ENCODE measurements around the gene ADAMTS8.

ADAMTS8 gene

DNA sequence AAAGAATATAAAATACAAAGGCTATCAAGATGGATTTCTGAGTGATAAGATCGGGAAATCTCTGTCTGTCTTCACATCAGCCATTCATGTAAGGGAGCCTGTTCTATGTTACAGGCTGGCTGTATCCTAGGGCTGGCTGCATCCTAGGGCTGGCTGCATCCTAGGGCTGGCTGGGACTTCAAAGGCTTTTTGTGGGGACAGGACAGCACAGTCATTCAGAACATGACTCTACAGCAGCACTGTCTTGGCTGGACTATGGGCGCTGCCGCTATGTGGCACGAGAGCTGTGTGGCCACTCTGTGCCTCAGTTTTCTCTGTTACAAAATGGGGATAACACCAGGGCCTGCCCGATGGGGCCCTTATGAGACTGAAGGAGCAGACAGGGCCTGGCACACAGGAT lies 10.2 kb downstream of the ADAMTS8 start:
- FAIRE-seq = no peak

- no peak for FAIRE-seq
Observed at GRCh38 chr11:130416906-130417305, 11.5 kb downstream of the ADAMTS8 start.

DNA sequence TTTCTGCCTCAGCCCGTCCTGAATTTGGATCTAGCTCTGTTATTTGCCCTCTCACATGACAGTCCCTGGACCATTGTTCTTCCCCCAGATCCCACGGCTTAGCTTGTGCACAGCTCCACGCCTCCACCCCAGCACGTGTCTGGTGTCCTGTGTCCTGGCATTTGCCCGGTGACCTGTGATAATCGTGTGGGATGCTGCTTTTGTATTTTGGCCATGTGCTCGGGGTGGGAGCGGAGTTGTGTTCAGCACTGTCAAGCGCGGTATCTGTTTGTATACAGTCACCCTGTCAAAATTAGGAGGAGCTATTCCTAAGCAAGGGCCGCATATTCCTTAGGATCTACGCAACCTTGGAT lies 11.9 kb downstream of the ADAMTS8 start:
- FAIRE-seq = no peak

GRCh38 chr11:130415731-130416529 lies 12.5 kb downstream of the ADAMTS8 start:
- no peak for FAIRE-seq

DNA sequence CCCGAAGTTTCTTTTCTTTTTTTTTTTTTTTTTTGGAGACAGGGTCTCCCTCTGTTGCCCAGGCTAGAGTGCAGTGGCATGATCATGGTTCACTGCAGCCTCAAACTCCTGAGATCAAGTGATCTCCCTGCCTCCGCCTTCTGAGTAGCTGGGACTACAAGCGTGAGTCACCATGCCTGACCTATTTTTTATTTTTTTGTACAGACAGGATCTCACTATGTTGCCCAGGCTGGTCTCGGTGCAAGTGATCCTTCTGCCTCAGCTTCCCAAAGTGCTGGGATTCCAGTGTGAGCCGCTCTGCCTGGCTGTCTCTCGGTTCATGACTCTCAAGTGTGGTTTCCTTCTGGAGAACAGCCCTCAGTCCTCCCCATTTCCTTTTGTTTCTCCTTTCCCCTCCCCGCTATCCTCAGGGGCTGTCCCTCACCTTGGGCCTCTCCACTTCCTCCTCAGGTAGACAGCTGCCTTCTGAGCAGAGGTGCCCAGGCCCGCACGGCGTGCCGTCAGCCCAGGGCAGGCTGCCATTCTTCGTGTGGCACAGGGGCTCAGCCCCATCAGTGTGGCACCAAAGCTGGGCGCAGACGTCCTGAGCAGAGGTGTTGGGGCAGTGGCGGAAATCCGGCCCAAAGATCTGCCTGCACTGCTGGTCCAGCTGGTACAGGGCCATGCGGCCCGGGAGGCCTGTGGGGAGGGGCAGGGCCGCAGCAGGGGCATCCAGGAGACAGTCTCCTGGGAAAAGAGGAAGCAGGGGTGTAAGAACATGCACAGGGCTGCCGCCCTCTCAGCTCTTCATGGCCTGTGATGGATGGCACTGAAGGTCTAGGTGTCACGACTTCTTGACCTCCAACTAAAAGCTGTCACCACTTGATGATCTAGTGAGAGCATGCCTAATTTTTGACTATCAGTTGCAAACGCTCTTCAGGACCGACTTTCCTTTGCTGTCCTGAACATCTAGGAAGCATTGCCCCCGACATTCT lies 14.0 kb downstream of the ADAMTS8 start:
- FAIRE-seq = no peak

DNA sequence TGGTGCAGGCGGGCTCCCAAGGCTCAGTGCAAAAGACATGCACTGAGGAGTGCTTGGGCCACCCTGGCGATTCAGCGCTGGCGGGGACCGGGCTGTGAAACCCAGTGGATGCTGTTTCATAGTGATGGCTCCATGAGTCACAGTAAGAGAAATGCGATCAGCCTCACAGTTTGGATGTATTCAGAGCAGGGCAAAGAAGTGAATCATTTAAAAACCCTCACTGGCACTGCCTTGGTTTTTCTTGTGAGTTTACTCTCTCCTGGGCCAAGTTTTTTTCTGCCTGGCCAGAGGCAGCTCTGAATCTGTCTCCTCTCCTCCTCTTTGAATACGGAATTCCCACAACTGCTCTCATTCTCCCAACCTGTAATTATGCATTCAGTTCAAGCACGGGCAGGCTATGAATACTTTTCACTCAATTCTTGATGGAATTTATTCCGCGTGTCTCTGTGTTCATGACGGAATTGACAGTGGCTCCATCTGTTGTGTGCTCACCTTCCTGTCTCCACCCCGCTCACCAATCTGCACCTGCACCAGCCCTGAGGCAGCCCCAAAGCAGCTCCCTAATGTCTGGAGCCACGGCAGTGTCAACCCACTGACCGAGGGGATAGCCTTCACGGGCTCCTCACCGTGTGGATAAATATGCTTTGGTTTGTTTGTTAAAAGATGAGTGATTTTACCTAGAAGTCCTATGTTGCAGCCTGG lies 14.9 kb downstream of the ADAMTS8 start:
- FAIRE-seq = no peak

DNA sequence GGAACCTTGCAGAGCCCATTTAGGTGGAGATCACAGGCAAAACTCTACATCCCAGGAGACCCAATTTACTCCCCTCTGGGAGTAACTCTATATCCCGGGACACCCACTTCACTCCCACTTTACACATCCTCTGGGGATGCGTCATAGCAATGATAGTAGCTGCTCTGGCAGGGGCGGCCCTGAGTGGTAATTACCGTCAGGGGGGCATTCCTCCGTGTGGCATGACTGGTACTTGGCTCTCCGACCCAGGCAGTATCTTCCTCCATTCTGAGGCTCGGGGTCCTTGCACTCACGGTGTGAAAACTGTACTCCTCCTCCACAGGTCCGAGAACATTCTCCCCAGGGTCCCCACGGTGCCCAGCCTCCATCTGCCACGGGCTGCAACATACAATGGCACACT lies 17.2 kb downstream of the ADAMTS8 start:
- FAIRE-seq = no peak

GRCh38 chr11:130409594-130410388 lies 18.6 kb downstream of the ADAMTS8 start:
- no peak for FAIRE-seq

- no peak for FAIRE-seq
Observed at GRCh38 chr11:130408901-130409300, 19.5 kb downstream of the ADAMTS8 start.

- FAIRE-seq = no peak
Observed at GRCh38 chr11:130408401-130408890, 20.0 kb downstream of the ADAMTS8 start.

DNA sequence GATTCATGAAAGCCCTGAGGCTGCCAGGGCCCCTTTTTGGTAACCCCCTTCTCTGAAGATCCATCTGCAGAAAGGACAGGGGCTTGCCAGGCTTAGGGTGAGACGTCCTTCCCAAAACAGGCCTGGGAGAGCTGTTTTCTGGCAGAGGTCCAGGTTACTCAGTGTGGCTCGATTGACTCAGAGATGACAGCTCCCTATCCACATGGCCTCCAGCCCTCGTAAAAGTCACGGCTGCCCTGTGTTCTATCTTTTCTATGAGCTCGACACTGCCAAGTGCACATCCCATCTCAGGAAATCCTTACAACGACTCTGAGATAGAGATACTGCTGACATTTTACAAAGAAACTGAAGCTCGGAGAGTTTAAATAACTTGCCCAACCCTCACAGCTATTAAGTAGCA lies 20.4 kb downstream of the ADAMTS8 start:
- no peak for FAIRE-seq

DNA sequence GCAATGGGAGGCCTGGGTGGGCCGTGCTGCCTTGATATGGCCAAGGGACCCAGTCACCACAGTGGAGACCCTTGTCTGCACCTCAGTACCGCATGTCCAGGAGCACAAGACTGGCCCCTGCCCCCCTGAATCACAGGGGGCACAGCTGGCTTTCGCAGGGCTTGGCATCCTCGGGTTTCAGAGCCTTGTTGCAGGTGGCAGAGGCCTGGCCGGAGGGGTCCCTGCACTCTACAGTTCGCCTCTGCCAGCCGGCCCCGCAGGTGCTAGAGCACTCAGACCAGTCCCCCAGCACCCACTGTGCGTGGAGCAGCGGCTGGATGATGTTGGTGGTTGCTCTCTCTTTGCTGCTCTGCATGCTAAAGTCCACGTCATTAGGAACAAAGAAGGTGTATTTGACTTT lies 23.0 kb downstream of the ADAMTS8 start:
- FAIRE-seq = no peak

DNA sequence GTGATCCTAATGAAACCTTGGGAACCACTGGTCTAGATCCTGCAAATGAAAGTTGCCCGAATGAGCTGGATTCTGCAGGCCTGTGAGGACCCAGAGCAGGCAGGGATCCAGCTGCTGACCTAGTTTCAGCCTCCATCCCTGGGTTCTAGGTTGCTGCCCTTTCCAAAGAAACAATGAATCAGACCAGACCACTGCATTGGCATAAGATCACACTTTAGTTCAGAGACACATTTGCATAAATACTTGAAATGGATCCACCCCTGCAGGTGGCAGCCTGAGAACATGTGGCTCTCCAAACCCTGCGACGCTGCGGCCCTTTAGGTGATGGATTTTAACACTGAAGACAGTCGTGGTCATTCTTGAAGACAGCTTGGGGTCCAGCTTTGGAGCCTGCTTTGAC lies 23.7 kb downstream of the ADAMTS8 start:
- no peak for FAIRE-seq

GRCh38 chr11:130403967-130404366 lies 24.4 kb downstream of the ADAMTS8 start:
- no peak for FAIRE-seq

DNA sequence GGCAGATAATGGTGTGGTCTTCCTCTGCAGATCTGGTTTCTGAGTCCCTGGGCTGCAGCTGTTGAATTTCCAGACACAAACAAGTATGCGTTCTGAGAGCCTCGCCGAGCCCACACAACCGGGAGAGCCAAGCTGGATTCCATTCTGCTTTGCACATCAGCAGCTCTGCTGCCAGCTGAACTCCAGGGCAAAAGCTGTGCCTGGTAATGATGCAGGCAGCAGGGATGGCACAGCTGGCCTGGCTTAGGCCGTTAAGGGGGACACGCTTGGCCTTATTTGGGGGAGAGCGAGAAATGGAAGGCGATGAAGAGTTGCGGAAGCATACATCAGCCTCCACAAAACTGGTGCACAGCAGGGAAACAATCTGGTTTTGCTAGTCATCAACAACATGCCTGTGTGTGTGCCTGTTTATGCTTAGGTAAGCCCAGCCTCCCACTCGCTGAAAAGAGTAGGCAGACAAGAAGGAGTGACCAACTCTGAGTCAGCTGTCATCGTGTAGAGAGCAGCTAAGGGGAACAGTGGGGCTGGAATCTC lies 25.1 kb downstream of the ADAMTS8 start:
- no peak for FAIRE-seq

DNA sequence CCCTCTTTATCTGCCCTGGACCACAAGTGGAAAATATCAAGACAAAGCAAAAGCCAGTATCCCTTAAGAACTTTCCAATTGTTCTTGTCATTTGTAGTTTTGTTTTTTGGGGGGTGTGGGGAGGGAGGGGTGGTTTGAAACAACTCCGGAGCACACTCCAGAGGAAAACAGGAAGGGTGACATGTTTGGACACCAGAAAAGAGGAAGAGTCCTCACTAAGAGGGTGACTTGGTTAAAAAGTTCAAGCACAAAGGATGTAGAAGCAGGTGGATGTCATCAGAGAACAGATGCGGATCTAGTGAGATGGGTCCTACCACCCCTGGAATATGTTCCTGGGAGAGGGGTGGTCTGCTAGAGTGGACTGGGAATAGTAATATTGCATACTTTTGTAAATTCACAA lies 25.8 kb downstream of the ADAMTS8 start:
- no peak for FAIRE-seq

DNA sequence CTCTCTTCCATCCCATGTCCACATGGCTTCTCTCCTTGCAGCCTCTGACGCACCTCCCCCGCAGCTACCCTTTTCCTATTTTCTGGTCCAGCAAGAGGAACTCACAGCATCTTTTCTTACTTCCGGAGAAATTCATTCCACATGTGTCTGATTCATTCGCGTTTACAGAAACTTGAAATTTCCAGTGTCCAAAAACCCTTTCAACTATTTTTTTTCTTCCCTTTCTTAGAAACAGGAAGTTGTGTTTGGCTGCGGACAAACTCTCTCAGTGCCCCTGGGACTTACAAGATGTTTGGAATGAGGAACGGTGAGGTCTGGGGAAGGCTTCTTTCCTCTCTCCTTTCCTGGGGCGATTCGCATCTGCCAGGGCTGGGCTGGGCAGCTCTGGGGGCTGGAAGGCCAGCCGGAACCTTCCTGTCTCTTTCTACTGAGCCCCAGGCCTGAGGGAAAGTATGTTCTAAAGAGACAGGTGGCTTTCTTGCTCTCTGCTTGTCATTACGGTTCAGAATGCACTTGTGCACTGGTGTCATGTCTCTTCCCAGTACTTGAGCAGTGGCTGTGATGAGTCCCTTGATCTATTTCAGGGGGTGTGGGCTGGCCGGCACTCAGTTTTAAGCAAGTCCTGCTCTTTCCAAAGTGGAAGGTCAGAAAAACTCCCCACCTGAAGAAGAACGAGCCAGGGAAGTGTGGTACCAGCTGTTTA lies 27.5 kb downstream of the ADAMTS8 start:
- no peak for FAIRE-seq

- no peak for FAIRE-seq
Observed at GRCh38 chr11:130399196-130399595, 29.2 kb downstream of the ADAMTS8 start.

GRCh38 chr11:130397780-130398179 lies 30.6 kb downstream of the ADAMTS8 start:
- FAIRE-seq = no peak

DNA sequence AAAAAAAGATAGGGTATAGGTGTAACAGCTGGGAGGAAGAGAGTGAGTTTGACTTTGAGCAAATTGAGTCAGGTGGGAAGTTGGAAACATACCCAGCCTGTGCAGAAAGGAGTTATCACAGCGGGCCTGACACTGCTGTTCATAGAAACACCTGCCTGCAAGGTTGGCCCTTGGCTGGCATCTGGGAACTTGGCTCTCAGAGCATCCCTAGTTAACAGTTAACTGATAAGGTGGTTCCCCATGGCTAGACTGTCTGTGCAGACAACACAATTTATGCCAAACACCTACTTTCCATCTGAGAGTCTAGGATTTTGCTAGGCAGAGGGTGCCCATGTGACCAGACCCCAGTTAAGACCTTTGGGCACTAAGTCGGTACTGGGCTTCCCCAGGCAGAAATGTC lies 31.4 kb downstream of the ADAMTS8 start:
- no peak for FAIRE-seq

DNA sequence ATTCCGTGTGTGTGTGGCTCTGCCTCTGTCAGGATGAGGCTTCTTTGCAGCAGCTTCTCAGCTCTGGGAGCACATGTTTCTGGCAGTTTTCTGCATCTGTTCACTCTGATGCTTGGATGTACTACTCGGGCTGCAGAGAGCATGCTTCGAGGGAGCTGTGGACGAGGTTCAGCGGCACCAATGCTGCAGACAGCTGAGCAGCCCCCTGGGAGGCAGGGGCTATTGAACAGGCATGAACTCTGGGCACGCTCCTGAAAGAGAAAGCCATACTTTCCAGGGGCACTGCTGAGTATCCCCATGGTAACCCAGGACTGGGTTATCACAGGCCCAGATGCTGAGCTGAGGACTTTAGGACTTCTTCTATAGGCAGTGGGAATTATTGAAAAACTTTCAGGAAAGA lies 33.8 kb downstream of the ADAMTS8 start:
- no peak for FAIRE-seq
